GM19438 (cell line): ENCODE results near the gene FAM219B.

Source experiments
- ATAC-seq: cut with Tn5 transposase; IDR thresholded peaks from one replicate; pipeline ENCODE4 v1.9.1; 2021; ENCODE audit warnings: low read depth; ENCODE audit not compliant: unreplicated experiment

FAM219B gene

GRCh38 chr15:74854453-74855022 is 52.1 kb downstream of the FAM219B start:
- ATAC-seq: no peak

GRCh38 chr15:74851960-74852359 is 54.7 kb downstream of the FAM219B start:
- ATAC-seq: no peak

DNA sequence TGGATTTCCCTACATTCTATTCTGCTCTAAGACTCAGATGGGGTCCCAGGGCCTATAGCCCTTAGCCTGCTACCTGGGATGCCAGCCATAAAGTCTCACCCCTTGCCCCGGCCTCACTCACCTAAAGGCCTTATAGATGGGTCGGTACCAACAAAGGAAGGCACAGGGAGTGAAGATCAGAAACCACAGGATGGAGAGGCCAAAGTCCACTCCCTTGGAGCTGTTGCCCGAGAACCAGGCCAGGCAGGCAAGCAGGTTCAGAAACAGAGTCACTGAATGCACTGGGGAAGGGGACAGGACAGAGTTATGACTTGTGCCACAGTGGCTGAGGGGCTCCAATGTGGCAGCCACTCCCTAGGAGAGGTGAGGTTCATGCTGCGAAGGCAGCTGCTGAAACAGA is 56.3 kb downstream of the FAM219B start:
- ATAC-seq: no peak
